OCI-LY7 (cell line): ENCODE results near the gene PEX5L.

Source experiments
- CTCF ChIP-seq: fragments of 200-600 bp; sonication (generic); conservative IDR thresholded peaks from 2 replicates; pipeline ENCODE4 v1.5.1; 2014; ENCODE audit warnings: mild to moderate bottlenecking, antibody characterized with exemption, low read length, moderate library complexity, mixed read lengths
- EZH2phosphoT487 ChIP-seq: fragments of 200-600 bp; sonication (generic); IDR thresholded peaks from 2 replicates; pipeline ENCODE4 v1.6.1; 2018; ENCODE audit warnings: low read depth, borderline replicate concordance, mild to moderate bottlenecking, mixed run types, antibody characterized with exemption, low read length, moderate library complexity, mixed read lengths

GRCh38 chr3:179943117-179943880 is 93.4 kb downstream of the PEX5L start:
- TF ChIP-seq CTCF (no peak), EZH2phosphoT487 (no peak)
